ENCODE measurements around the gene JPH3. TPM values are rescaled to one million over a fixed set of nuclear protein-coding genes. Genes with fewer than 3 reads are reported as not detected.

Gene JPH3
- total and polyA plus RNA-seq, 2 donors = 0.53 to 0.95 TPM

- Histone ChIP-seq H3K4me3 (ENCODE audit: low read depth, low read length) (no peak overlapping the region), H3K36me3 (ENCODE audit: insufficient read depth) (no peaks in the 10 kb centered on the region), H3K27ac (ENCODE audit: low read depth) (no peak overlapping the region), H3K4me1 (ENCODE audit: insufficient read depth) (no peaks in the 10 kb centered on the region)
- DNase-seq (ENCODE audit: extremely low spot score) = no peak
- WGBS = 86% methylated on average over 14 of the region's 14 CpGs
Observed at GRCh38 chr16:87634411-87634810, 32.1 kb downstream of the JPH3 start.

DNA sequence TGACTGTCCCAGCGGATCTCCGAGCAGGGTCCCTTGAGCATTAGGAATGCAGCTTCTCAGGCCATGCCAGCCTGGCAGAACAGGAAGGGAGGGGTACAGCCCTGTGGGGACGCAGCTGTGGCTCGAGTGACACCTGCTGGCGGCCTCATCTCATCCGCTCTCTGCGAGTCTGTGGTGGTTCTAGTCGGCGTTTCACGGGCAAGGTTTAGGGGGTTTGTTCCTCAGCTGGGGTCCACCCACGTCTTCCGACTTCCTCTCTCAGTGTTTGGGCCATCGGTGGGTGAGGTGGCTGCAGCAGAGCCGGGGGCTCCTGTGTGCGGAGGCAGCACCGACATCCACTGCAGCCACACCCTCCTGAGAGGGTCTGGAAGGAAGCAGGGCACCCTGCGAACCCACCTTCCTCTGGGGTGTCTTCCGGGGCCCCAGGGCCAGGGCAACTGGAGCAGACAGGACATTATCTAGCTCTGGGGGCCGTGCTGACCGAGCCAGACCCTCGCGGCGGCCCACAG, 33.3 kb downstream of the JPH3 start:
- WGBS = 20% methylated on average over 23 of the region's 23 CpGs
- no peaks in the 10 kb centered on the region for H3K36me3 ChIP-seq (ENCODE audit: insufficient read depth)
- no peak for DNase-seq (ENCODE audit: extremely low spot score)
- H3K4me3 ChIP-seq (ENCODE audit: low read depth, low read length) = no peak overlapping the region
- no peak overlapping the region for H3K27ac ChIP-seq (ENCODE audit: low read depth)
- H3K4me1 ChIP-seq (ENCODE audit: insufficient read depth) = no peaks in the 10 kb centered on the region

GRCh38 chr16:87636050-87636684, 33.9 kb downstream of the JPH3 start:
- H3K27ac ChIP-seq (ENCODE audit: low read depth) = no peak overlapping the region
- DNase-seq (ENCODE audit: extremely low spot score) = no peak
- H3K36me3 ChIP-seq (ENCODE audit: insufficient read depth) = no peaks in the 10 kb centered on the region
- H3K4me3 ChIP-seq (ENCODE audit: low read depth, low read length) = no peak overlapping the region
- H3K4me1 ChIP-seq (ENCODE audit: insufficient read depth) = no peaks in the 10 kb centered on the region
- WGBS = 14% methylated on average over 31 of the region's 31 CpGs

GRCh38 chr16:87636741-87637140, 34.4 kb downstream of the JPH3 start:
- DNase-seq (ENCODE audit: extremely low spot score) = no peak
- Histone ChIP-seq H3K36me3 (ENCODE audit: insufficient read depth) (no peaks in the 10 kb centered on the region), H3K4me3 (ENCODE audit: low read depth, low read length) (no peak overlapping the region), H3K4me1 (ENCODE audit: insufficient read depth) (no peaks in the 10 kb centered on the region), H3K27ac (ENCODE audit: low read depth) (no peak overlapping the region)
- 87% methylated on average over 22 of the region's 22 CpGs for WGBS

DNA sequence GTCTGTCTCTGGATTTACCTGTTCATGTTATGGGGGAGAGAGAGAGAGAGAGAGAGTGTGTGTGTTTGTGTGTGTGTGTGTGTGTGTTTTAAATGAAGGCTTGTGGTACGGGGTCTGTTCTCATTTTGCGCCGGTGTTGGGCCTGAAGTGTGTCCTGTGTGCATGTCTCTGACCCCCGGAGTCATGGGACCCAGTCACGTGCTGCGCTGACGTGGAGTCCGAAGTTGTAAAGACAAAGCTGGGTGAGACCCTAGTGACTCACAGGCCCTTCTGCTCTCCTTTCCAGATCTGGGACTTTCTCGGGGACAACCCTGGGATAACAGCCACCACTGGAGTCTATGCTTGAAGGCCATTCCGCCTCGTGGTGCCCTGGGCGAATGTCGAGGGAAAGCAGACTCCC, 35.0 kb downstream of the JPH3 start:
- Histone ChIP-seq H3K4me3 (ENCODE audit: low read depth, low read length) (no peak overlapping the region), H3K36me3 (ENCODE audit: insufficient read depth) (no peaks in the 10 kb centered on the region), H3K27ac (ENCODE audit: low read depth) (no peak overlapping the region), H3K4me1 (ENCODE audit: insufficient read depth) (no peaks in the 10 kb centered on the region)
- WGBS = 90% methylated on average over 13 of the region's 13 CpGs
- DNase-seq (ENCODE audit: extremely low spot score) = no peak

GRCh38 chr16:87638736-87639135, 36.4 kb downstream of the JPH3 start:
- WGBS = 88% methylated on average over 10 of the region's 10 CpGs
- Histone ChIP-seq H3K4me1 (ENCODE audit: insufficient read depth) (no peaks in the 10 kb centered on the region), H3K27ac (ENCODE audit: low read depth) (no peak overlapping the region), H3K4me3 (ENCODE audit: low read depth, low read length) (no peak overlapping the region), H3K36me3 (ENCODE audit: insufficient read depth) (no peaks in the 10 kb centered on the region)
- DNase-seq (ENCODE audit: extremely low spot score) = no peak

GRCh38 chr16:87641721-87642120, 39.4 kb downstream of the JPH3 start:
- no peak overlapping the region for H3K27ac ChIP-seq (ENCODE audit: low read depth)
- H3K4me1 ChIP-seq (ENCODE audit: insufficient read depth) = no peaks in the 10 kb centered on the region
- H3K4me3 ChIP-seq (ENCODE audit: low read depth, low read length) = no peak overlapping the region
- no peaks in the 10 kb centered on the region for H3K36me3 ChIP-seq (ENCODE audit: insufficient read depth)
- no peak for DNase-seq (ENCODE audit: extremely low spot score)
- 76% methylated on average over 11 of the region's 11 CpGs for WGBS

GRCh38 chr16:87642491-87642890, 40.2 kb downstream of the JPH3 start:
- no peak overlapping the region for H3K27ac ChIP-seq (ENCODE audit: low read depth)
- H3K4me3 ChIP-seq (ENCODE audit: low read depth, low read length) = no peak overlapping the region
- no peaks in the 10 kb centered on the region for H3K36me3 ChIP-seq (ENCODE audit: insufficient read depth)
- WGBS = 84% methylated on average over 19 of the region's 19 CpGs
- DNase-seq (ENCODE audit: extremely low spot score) = no peak
- H3K4me1 ChIP-seq (ENCODE audit: insufficient read depth) = no peaks in the 10 kb centered on the region

DNA sequence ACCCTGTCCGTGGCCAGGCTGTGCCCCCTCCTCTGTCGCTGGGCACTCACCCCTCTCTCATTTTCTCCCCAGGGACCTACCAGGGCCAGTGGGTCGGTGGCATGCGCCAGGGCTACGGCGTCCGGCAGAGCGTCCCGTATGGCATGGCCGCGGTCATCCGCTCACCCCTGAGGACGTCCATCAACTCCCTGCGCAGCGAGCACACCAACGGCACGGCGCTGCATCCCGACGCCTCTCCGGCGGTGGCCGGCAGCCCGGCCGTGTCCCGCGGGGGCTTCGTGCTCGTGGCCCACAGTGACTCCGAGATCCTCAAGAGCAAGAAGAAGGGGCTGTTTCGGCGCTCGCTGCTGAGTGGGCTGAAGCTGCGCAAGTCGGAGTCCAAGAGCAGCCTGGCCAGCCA, 41.9 kb downstream of the JPH3 start:
- no peak for DNase-seq (ENCODE audit: extremely low spot score)
- WGBS = 96% methylated on average over 35 of the region's 35 CpGs
- no peaks in the 10 kb centered on the region for H3K4me1 ChIP-seq (ENCODE audit: insufficient read depth)
- no peak overlapping the region for H3K4me3 ChIP-seq (ENCODE audit: low read depth, low read length)
- H3K27ac ChIP-seq (ENCODE audit: low read depth) = no peak overlapping the region
- H3K36me3 ChIP-seq (ENCODE audit: insufficient read depth) = no peaks in the 10 kb centered on the region

- Histone ChIP-seq H3K36me3 (ENCODE audit: insufficient read depth) (no peaks in the 10 kb centered on the region), H3K4me1 (ENCODE audit: insufficient read depth) (no peaks in the 10 kb centered on the region), H3K4me3 (ENCODE audit: low read depth, low read length) (no peak overlapping the region), H3K27ac (ENCODE audit: low read depth) (no peak overlapping the region)
- 98% methylated on average over 44 of the region's 44 CpGs for WGBS
- DNase-seq (ENCODE audit: extremely low spot score) = no peak
Observed at GRCh38 chr16:87644596-87644995, 42.3 kb downstream of the JPH3 start.

DNA sequence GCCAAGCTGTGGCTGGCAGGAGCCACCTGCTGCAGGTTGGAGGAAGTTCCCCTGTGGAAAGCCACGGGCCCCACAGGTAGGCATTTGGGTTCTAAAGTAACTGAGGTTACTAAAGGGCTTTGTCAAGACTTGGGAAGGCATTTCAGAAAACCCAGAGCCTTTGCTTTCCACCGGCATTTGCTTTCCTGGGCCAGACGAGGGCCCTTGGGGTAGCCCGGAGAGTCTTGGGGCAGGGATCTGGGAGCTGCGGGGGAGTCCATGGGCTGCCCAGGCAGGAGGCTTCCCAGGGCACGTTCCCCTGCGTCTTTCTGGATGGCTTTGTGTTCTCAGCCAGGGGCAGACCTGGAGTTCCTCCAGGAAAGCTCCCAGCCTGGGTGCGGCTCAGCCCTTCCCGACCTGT, 43.5 kb downstream of the JPH3 start:
- Histone ChIP-seq H3K27ac (ENCODE audit: low read depth) (no peak overlapping the region), H3K4me3 (ENCODE audit: low read depth, low read length) (no peak overlapping the region), H3K36me3 (ENCODE audit: insufficient read depth) (no peaks in the 10 kb centered on the region), H3K4me1 (ENCODE audit: insufficient read depth) (no peaks in the 10 kb centered on the region)
- WGBS = 77% methylated on average over 9 of the region's 9 CpGs
- DNase-seq (ENCODE audit: extremely low spot score) = no peak

DNA sequence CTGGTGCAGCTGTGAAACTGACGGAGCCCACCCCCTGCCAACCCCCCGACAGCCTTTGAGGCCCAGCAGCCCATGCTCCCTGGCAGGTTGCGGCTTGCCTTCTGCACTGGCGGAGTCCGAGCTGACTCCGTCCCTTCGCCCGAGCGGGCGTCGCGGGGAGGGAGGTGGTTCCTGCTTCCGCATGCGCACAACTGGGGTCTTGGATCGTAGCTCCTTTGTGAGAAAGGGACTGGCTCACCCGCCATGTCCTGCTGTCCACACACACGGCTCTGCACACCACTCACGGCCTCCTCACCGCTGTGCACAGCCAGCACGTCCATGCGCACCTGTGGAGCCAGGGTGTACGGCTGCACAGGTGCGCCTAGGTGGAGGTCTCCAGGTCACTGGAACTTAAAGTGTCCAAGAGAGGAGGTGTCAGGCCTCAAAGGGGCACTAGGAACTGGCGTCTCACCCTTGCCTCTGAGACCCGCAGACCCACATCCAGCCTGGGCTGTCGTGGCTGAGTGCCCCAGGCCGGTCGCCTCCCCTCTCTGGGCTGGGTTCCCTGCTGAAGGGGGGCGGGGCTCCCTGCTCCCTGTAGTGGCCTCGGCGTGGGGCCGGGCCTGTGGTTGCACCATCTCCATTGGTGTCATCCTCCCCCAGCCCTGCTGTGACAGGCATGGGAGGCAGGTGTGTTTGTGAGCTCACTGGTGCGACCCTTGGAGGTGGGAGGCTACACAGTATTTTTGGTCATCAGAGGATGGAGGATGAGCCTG, 45.3 kb downstream of the JPH3 start:
- Histone ChIP-seq H3K36me3 (ENCODE audit: insufficient read depth) (no peaks in the 10 kb centered on the region), H3K27ac (ENCODE audit: low read depth) (no peak overlapping the region), H3K4me1 (ENCODE audit: insufficient read depth) (no peaks in the 10 kb centered on the region), H3K4me3 (ENCODE audit: low read depth, low read length) (no peak overlapping the region)
- 81% methylated on average over 33 of the region's 33 CpGs for WGBS
- no peak for DNase-seq (ENCODE audit: extremely low spot score)

- H3K4me1 ChIP-seq (ENCODE audit: insufficient read depth) = no peaks in the 10 kb centered on the region
- no peak for DNase-seq (ENCODE audit: extremely low spot score)
Observed at GRCh38 chr16:87648236-87648635, 45.9 kb downstream of the JPH3 start.

DNA sequence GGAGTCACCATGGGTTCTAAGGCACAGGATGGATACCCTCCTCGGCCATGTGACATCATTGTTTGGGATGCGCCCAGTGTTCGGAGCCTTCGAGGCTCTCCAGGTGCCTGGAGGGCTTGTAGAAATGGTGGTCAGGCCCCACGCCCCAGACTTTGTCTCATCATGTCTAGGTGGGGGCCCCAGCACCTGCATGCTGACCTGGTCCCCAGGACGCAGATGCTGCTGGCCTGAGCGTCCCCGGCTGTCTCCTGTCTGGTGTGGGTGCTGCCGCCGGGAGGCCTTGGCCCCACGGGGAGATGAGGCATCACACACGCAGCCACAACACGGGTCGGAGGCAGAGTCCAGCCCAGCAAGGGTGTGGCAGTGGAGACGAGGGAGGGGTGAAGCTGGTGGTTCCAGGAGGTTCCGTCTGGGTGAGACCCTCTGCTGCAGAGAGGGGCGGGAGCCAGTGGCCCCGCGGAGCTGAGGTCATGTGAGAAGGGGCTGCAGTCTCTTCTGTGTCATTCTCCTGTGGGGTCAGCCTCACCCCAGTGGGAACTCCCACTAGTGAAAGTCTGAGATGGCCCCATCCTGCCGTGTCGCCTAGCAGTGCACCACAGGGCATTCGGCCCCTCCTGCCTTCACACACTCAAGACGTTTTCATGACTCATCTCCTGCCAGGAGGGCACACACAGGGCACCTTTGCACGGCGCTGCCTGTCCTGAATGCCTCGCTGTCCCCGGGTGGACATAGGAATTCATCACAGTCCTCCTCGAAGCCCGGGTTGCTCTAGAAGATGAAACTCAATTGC, 46.6 kb downstream of the JPH3 start:
- Histone ChIP-seq H3K4me3 (ENCODE audit: low read depth, low read length) (no peak overlapping the region), H3K4me1 (ENCODE audit: insufficient read depth) (no peaks in the 10 kb centered on the region), H3K36me3 (ENCODE audit: insufficient read depth) (no peaks in the 10 kb centered on the region), H3K27ac (ENCODE audit: low read depth) (no peak overlapping the region)
- WGBS = 78% methylated on average over 29 of the region's 29 CpGs
- DNase-seq (ENCODE audit: extremely low spot score) = no peak

More at GRCh38 chr16:87648236-87648635, 45.9 kb downstream of the JPH3 start:
- Histone ChIP-seq H3K27ac (ENCODE audit: low read depth) (no peak overlapping the region), H3K4me3 (ENCODE audit: low read depth, low read length) (no peak overlapping the region), H3K36me3 (ENCODE audit: insufficient read depth) (no peaks in the 10 kb centered on the region)
- 63% methylated on average over 23 of the region's 23 CpGs for WGBS
